HT-29 (cell line): ENCODE data around the gene VCX3B. TPM values are rescaled to one million over a fixed set of nuclear protein-coding genes. Genes with fewer than 3 reads are reported as not detected.
"Not testable (repeated sequence)": the region's sequence is repeated elsewhere in the genome, so short reads cannot be mapped to it uniquely, and the experiment has no call there.

Experiments
- DNase-seq: peaks from one replicate; pipeline ENCODE4 v3.0.0-alpha.2; 2015; ENCODE audit warnings: low spot score
- total RNA-seq: library from RNA; depleted of rRNA; stranded (reverse); fragments of >200 nt; shearing (Covaris generic); gene quantifications from 2 replicates; pipeline ENCODE4 v1.2.3, GENCODE V29; 2014; rRNA removed

Gene VCX3B
- total RNA-seq, result not detected in 2 replicates

DNA sequence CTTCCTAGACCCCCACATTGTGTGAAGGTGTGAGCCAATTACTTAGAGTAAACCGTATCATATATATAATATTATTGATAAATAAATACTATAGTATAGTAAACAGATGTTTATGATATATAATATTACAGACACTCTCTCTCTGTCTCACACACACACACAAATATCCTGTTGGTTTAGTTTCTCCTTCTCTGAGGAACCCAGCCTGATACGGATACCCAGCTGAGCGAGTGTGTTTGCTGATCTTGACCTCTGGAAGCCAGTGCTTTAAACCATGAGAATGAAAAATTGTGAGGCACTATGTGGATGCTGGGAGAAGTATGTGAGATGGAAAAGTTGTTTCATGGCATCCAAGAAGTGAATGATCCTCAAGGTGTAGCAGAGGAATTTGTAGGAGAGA is at the start of gene VCX3B:
Gene VCX3B (plus strand): TSS at position 301 of the 400 bp plus-strand sequence. CDS start 621 bp downstream, outside the sequence.
- not testable (repeated sequence) for DNase-seq

- DNase-seq, result no peak
Measured at GRCh38 chrX:8418301-8418700, 46.3 kb upstream of the VCX3B start.

DNA sequence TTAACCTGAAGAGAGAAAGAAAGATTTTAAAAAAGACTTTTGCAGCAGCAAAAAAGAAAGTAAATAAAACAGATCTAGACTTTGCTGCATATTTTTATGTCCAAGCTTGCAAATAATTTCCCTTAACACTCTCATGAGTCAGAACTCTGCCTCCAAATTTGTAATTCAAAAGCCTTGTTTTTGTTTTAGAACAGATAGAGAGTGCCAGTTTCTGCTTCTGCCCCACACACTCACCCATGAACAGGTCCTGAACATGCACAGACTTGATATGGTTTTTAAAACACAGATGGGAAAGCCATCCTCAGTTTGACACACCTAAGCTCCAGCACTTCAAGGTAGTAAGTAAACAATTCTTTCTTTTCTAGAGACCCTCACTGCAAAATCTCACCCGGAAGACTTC is 39.7 kb upstream of the VCX3B start:
- no peak for DNase-seq

DNA sequence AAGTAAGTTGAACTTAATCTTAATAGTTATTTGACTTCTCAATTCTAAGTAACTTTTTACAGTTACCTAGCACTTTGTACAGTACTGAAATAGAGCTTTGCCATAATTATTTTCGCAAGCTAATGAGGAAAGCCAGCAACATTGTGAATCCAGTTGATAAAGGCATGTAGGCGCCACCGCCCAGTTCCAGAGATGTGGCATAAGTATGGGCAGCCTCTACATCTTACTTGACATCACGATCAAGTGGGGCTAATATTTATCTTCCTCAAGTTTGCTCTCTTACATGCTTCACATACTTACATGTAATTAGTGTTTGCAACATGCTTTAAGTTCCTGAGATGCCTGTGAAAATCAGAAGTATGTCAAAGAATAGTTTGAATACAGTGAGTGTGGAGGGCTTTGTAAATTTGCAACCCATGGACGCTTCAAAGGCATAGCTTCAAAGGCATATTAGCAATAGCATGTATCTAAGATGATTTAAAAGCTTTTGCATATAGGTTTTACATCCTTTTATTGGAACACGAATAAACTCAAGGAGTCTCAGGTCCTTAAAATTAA is 34.9 kb upstream of the VCX3B start:
- DNase-seq, result no peak

GRCh38 chrX:8430444-8430843 is 34.2 kb upstream of the VCX3B start:
- DNase-seq, result no peak

DNA sequence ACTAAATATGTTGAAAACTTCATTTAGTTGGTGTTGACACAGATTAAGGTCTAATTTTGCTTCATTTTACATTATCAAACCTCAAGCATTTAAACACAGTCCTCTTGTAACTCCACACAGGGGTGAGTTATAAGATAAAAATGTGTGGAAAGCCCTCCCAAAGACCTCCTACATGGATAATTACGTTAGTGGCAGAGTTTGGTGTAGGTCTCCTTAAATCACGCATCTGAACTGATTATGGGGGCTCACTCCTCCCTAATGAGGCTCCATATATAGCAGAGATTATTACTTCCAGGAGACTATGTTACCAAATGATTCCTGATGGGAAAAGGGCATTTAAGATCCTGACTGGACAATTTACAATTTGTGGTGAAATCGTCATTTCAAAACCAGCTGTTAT is 32.2 kb upstream of the VCX3B start:
- no peak for DNase-seq

GRCh38 chrX:8433109-8434062 is 31.2 kb upstream of the VCX3B start:
- DNase-seq, result no peak

DNA sequence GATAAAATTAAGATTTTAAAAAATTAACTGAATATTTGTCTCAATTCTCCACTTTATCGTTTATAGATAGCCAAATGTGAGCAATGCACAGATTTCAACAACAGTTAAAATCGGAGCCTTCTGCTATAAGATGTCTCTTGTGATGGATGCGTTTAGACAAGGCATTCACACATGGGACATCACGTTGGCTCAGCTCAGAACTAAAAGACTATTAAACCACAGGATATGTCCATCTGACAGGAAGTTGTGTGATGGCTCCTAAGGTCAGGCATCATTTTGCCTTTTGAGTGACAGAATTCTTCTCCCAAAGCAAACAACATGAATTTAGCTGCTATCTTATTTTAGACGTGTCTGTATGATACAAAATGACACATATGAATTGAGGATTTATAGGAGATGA is 17.3 kb upstream of the VCX3B start:
- no peak for DNase-seq

DNA sequence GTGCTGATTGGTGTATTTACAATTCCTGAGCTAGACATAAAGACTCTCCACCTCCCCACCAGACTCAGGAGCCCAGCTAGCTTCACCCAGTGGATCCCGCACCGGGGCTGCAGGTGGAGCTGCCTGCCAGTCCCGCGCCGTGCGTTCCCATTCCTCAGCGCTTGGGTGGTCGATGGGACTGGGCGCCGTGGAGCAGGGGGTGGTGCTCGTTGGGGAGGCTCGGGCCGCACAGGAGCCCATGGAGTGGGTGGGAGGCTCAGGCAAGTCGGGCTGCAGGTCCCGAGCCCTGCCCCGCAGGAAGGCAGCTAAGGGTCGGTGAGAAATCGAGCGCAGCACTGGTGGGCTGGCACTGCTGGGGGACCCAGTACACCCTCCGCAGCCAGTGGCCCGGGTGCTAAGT is 12.3 kb upstream of the VCX3B start:
- not testable (repeated sequence) for DNase-seq

DNA sequence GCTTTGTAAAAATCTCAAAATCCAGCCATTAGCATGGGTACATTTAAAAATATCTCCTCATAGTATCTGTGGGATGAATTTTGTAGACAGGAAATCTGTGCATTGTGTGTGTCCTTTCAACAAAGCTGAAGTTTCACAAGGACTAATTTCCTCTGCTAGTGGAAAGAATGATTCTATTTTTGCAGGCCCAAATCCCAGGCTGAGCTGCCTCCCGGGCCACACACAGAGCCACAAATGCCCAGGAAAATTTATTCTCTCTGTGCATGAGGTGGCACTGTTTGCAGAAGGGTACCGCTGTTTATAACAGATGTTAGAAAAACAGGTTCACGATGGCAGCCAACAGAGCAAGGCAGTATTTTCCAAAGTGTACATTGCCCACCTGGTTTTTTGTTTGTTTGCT is 11.0 kb upstream of the VCX3B start:
- DNase-seq, result no peak

DNA sequence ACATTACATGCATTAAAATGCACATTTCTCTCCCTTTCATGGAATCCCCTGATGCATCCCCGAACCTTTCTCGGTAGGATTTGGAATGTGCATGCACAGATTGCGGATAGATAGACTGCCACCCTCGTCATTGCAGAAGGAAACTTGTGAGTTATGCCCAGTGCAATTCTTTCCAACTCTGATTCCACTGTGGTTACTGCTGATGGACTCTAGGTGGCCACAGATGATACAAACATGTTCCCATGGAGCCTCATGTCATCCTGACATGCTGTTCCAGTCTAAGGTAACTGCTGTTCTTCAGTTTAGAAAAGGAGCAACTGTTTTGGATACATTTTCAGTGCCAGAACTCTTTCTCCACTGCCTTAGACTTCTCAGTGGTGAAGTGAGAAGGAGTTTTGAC is 9.1 kb upstream of the VCX3B start:
- no peak for DNase-seq

DNA sequence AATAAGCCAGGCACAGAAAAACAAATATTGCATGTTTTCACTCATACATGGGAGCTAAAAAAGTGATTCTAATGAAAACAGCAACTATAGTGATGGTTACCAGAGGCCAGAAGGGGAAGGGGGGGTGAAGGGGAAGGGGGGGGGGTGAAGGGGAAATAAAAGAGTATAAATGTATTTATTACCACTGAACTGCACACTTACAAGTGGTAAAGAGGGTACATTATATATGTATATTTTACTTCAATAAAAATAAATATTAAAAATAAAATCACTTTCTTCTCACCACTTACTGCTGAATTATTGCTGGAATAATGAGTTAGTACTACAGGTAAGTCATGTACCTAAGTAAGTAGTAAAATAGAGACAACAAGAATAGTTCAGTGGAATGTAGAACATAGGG is 2.1 kb upstream of the VCX3B start:
- no peak for DNase-seq

DNA sequence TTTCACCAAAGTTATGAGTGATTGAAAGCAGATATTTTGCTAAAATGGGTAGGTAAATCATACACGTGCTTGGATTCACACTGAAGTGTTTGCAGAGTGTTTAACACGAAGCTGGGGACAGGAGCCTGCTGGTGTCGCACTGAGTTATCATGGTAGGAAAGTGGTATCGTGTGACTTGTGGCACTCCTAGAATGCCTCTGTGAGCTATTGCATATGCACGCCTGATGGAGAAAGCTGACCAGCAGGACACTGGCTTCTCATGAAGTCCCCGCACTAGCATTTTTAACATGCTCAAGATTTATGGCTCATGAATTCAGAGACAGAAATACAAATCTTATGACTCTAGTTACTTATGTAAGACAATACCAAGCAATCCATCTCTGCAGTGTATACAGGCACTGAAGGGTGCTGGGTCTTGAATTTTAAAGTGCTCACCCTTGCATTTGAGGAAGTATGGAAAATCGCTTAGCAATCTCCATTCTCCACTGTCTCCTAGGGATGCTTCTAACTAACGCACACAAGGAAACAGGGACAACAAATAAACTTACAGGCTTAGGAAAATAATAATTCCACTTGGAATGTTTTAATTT is 19.8 kb downstream of the VCX3B start:
- no peak for DNase-seq

- not testable (repeated sequence) for DNase-seq
Measured at GRCh38 chrX:8495036-8495435, 30.4 kb downstream of the VCX3B start.

- DNase-seq, result no peak
Measured at GRCh38 chrX:8500203-8500602, 35.6 kb downstream of the VCX3B start.

- DNase-seq, result not testable (repeated sequence)
Measured at GRCh38 chrX:8502101-8502500, 37.5 kb downstream of the VCX3B start.

GRCh38 chrX:8504451-8504850 is 39.8 kb downstream of the VCX3B start:
- DNase-seq, result no peak
